K562 (cell line): Measurements from ENCODE around the gene FOS. TPM values are rescaled to one million over a fixed set of nuclear protein-coding genes. Genes with fewer than 3 reads are reported as not detected.

ENCODE experiments used
- ATAC-seq: fragments of 200-7000 bp; cut with Tn5 transposase; 3 replicates; pipeline ENCODE4 v1.9.1; 2020; ENCODE audit warnings: moderate library complexity
- BruUV-seq: library from RNA; stranded (reverse); fragments of 400-500 nt; replicated peaks from 2 replicates; lab custom pipeline; 2021; lab: Mats Ljungman, UMichigan
- CTCF ChIA-PET: fragments of 300-600 bp; formaldehyde crosslinking; extraction: SDS; loops from one replicate; lab custom pipeline; 2021; ENCODE audit warnings: low intra/inter-chr PET ratio; lab: Yijun Ruan, JAX
- POLR2A ChIA-PET: fragments of 300-600, 350-650 bp; sonication (Branson Sonifier 250); formaldehyde crosslinking; extraction: SDS; loops from one replicate; lab custom pipeline; 2021; ENCODE audit warnings: antibody characterized with exemption, inconsistent platforms; lab: Yijun Ruan, JAX
- DNase-seq, 4 experiments: peaks; one replicate each; pipeline versions ENCODE4 v3.0.0 to v3.0.0-alpha.2; 2011 to 2018; ENCODE audit warnings: low spot score in 3 of 4, mixed read lengths in 3 of 4; ENCODE audit errors: extremely low read depth in 1 of 4
- FAIRE-seq: peaks from 2 replicates; lab custom pipeline; 2011; peaks lifted over from hg19 to GRCh38; lab: Jason Lieb, UNC
- H2AFZ ChIP-seq: 2 replicates; pipeline ENCODE4 v1.6.0; 2011; ENCODE audit warnings: low read depth, low read length, control low read depth, inconsistent platforms
- H3K27ac ChIP-seq: fragments of 200-600 bp; 3 replicates; pipeline ENCODE4 v1.8.0; 2011; ENCODE audit warnings: low read depth, mild to moderate bottlenecking, control low read depth, inconsistent platforms, low read length, moderate library complexity, mixed read lengths; ENCODE audit errors: extremely low read depth
- H3K27me3 ChIP-seq, 2 experiments: fragments of 300-600 bp in 1 of 2; 2 replicates in 1 of 2; 3 replicates in 1 of 2; pipeline versions ENCODE4 v1.6.0 to v1.8.0; 2011; ENCODE audit warnings: inconsistent platforms in 2 of 2, low read length in 2 of 2, mild to moderate bottlenecking in 1 of 2, mixed read lengths in 1 of 2, moderate library complexity in 1 of 2; ENCODE audit not compliant: control insufficient read depth in 2 of 2, insufficient read depth in 2 of 2
- H3K36me3 ChIP-seq: fragments of 300-600 bp; 3 replicates; pipeline ENCODE4 v1.8.0; 2011; ENCODE audit warnings: mild to moderate bottlenecking, low read length, inconsistent platforms; ENCODE audit not compliant: control insufficient read depth, insufficient read depth
- H3K4me1 ChIP-seq, 2 experiments: fragments of 200-600 bp in 1 of 2; replicated peaks in 1 of 2; 2 replicates in 1 of 2; 3 replicates in 1 of 2; pipeline versions ENCODE4 v1.5.1 to v1.8.0; 2011; ENCODE audit warnings: inconsistent platforms in 2 of 2, low read length in 2 of 2, mild to moderate bottlenecking in 1 of 2, mixed read lengths in 1 of 2, moderate library complexity in 1 of 2; ENCODE audit not compliant: control insufficient read depth in 2 of 2, insufficient read depth in 2 of 2
- H3K4me2 ChIP-seq: 2 replicates; pipeline ENCODE4 v1.6.1; 2011; ENCODE audit warnings: low read length, control low read depth, inconsistent platforms, mixed read lengths; ENCODE audit not compliant: insufficient read depth
- H3K4me3 ChIP-seq: fragments of 200-600 bp; sonication (generic), shearing (Covaris generic); 2 replicates; pipeline ENCODE4 v1.5.1; 2016; ENCODE audit warnings: control low read depth, inconsistent platforms
- H3K79me2 ChIP-seq: fragments of 200-600 bp; 3 replicates; pipeline ENCODE4 v1.8.0; 2011; ENCODE audit warnings: low read length, inconsistent platforms; ENCODE audit not compliant: control insufficient read depth, insufficient read depth
- H3K9ac ChIP-seq, 2 experiments: 2 replicates each; pipeline versions ENCODE4 v1.6.0 to v1.6.1; 2011; ENCODE audit warnings: low read depth in 2 of 2, low read length in 2 of 2, control low read depth in 1 of 2, inconsistent platforms in 1 of 2, mild to moderate bottlenecking in 1 of 2, mixed read lengths in 1 of 2; ENCODE audit not compliant: insufficient read depth in 1 of 2
- H3K9me1 ChIP-seq: one replicate; pipeline ENCODE4 v1.6.0; 2011; ENCODE audit warnings: inconsistent platforms, mild to moderate bottlenecking, low read length, moderate library complexity; ENCODE audit not compliant: control insufficient read depth, insufficient read depth
- H3K9me3 ChIP-seq: replicated peaks from 2 replicates; pipeline ENCODE4 v1.5.1; 2011; ENCODE audit warnings: low read depth, low read length, inconsistent platforms; ENCODE audit not compliant: control insufficient read depth, insufficient read depth
- H4K20me1 ChIP-seq: replicated peaks from 2 replicates; pipeline ENCODE4 v1.6.1; 2011; ENCODE audit warnings: low read length, inconsistent platforms, mixed read lengths; ENCODE audit not compliant: control insufficient read depth, insufficient read depth
- ARHGAP35 ChIP-seq: fragments of 450-650 bp; IDR thresholded peaks from 2 replicates; pipeline ENCODE4 v1.6.1; 2018; ENCODE audit not compliant: partially characterized antibody
- BCOR ChIP-seq: fragments of 450-650 bp; IDR thresholded peaks from 2 replicates; pipeline ENCODE4 v1.6.1; 2016
- NCOA2 ChIP-seq, 2 experiments: fragments of 450-650 bp; IDR thresholded peaks; 2 replicates each; pipeline ENCODE4 v1.6.1; 2018; ENCODE audit warnings: mild to moderate bottlenecking in 2 of 2, moderate library complexity in 1 of 2; ENCODE audit not compliant: partially characterized antibody in 2 of 2
- RBM17 ChIP-seq: fragments of 200-400 bp; formaldehyde crosslinking; IDR thresholded peaks from 2 replicates; pipeline ENCODE4 v1.6.1; 2017; ENCODE audit warnings: low read depth, mild to moderate bottlenecking, low read length, borderline replicate concordance
- ZNF121 ChIP-seq: sonication (generic); formaldehyde crosslinking; conservative IDR thresholded peaks from 2 replicates; pipeline ENCODE4 v1.8.0; 2022; ENCODE audit warnings: missing genetic modification reagents
- WGBS: fragments of 100-300 bp; shearing (Covaris generic); methylation state at CpG from one replicate; pipeline ENCODE4 v1.1.6; 2016; ENCODE audit warnings: low coverage, mixed read lengths; ENCODE audit not compliant: insufficient coverage; ENCODE audit errors: missing lambda C conversion rate; 5-methylcytosine and 5-hydroxymethylcytosine counted together
- in situ Hi-C: fragments of 300-500 bp; cut with MboI; formaldehyde crosslinking; loops from 4 replicates; pipeline ENCODE4 v1.15.0; 2018; ENCODE audit warnings: inconsistent platforms, mixed read lengths
- intact Hi-C: fragments of 100-400 bp; cut with micrococcal nuclease; formaldehyde crosslinking; loops from 2 replicates; pipeline ENCODE4 v1.14.2; 2022
- polyA plus RNA-seq, 8 experiments: library from polyadenylated mRNA; depleted of rRNA in 4 of 8; stranded (reverse) in 5 of 8; unstranded in 3 of 8; fragments of >200 nt; fragmentation: Nextera tagmentation in 2 of 8; fragmentation: Illumina TruSeq in 1 of 8; extraction: Ambion mirVana in 2 of 8; extraction: Trizol in 1 of 8; gene quantifications; 2 replicates each; pipeline versions ENCODE4 v1.2.1 to v1.2.3, GENCODE V29; 2011 to 2014; ENCODE audit warnings: inconsistent platforms in 1 of 8, missing spikeins in 1 of 8
- total RNA-seq, 7 experiments: library from RNA; depleted of rRNA in 6 of 7; stranded (reverse); fragments of >200 nt in 6 of 7; fragmentation: Illumina TruSeq in 2 of 7; extraction: Trizol in 2 of 7; gene quantifications; 2 replicates each; pipeline versions ENCODE4 v1.2.1 to v1.2.3, GENCODE V29; 2011 to 2021; ENCODE audit warnings: low replicate concordance in 1 of 7
- TF ChIP-seq, protein P1 (sequence below), 2 experiments: fragments of 450-650 bp in 1 of 2; sonication (generic) in 1 of 2; formaldehyde crosslinking in 1 of 2; IDR thresholded peaks in 1 of 2; conservative IDR thresholded peaks in 1 of 2; 2 replicates each; pipeline versions ENCODE4 v1.6.1 to v1.8.1; 2016 to 2023; ENCODE audit warnings: mild to moderate bottlenecking in 2 of 2, moderate library complexity in 2 of 2, inconsistent platforms in 1 of 2, missing genetic modification reagents in 1 of 2

FOS gene
- total and polyA plus RNA-seq, 9 of the 15 experiments (the other 6 are each of a cell fraction or from before 2014, with no cell fraction given), result 0.54 to 13.8 (median 8.9) TPM

DNA sequence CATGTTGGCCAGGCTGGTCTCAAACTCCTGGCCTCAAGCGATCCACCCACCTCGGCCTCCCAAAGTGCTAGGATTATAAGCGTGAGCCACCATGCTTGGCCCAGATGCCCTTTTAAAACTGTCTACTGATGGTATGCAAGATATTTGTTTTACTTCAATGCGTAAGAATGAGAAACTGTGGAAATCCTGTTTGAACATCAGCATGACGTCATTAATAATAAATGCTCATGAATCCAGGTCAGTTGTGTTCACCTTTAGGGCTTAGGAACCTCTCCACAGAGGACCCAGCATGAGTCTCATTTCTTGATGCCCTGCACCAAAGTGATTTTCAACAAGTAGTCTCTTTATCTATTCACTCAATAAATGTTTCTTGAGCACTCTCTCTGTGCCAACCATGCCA lies 34.5 kb upstream of the FOS start (continued):
- TF ChIP-seq, protein P1, sequence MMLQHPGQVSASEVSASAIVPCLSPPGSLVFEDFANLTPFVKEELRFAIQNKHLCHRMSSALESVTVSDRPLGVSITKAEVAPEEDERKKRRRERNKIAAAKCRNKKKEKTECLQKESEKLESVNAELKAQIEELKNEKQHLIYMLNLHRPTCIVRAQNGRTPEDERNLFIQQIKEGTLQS (IDR thresholded peaks at IDR 0.05), result peak; percentile 52
- TF ChIP-seq, protein P1 (CRISPR knock-in tag; conservative IDR thresholded peaks at IDR 0.05), result no peak
- TF ChIP-seq NCOA2 (IDR thresholded peaks at IDR 0.05; ENCODE audit: partially characterized antibody in 2 of 2) (no peak), RBM17 (no peak)
- TF ChIP-seq, all 486 proteins: peak for 2

DNA sequence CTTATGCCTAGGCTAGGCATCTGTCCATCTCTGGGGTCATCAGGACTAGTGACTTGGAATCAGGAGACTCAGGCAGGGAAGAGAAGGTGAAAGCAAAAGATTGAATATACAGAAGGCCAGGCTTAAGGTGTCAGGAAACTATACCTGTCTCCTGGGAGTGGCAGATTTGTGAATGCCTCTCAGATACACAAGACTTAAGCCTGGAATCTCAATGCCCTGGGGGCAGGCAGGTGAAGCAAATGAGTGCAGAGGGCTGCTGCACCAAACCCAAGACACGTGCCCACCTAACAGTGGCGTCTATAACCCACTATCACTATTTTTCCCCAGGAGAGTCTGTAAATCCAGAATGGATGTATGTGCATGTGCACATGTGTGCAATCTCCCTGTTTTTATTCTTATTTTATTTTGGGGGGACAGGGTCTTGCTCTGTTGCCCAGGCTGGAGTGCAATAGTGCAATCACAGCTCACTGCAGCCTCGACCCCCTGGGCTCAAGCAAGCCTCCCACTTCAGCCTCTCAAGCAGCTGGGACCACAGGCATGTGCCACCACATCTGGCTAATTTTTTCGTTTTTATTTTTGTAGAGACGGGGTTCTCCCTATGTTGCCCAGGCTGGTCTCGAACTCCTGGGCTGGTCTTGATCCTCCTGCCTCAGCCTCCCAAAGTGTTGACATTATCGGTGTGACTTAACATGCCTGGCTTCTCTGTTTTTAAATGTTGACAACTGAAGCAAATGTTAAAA lies 31.9 kb upstream of the FOS start:
- FAIRE-seq, result no peak
- H3K27me3 ChIP-seq, result no peaks in the 10 kb centered on the region
- CTCF ChIA-PET, result no interaction called here
- H3K4me2 ChIP-seq, result no peak overlapping the region
- no peak for ATAC-seq
- H3K9ac ChIP-seq, result no peak overlapping the region
- no peaks in the 10 kb centered on the region for H3K9me1 ChIP-seq
- no peak overlapping the region; the same call in 1 of the 2 replicates for H2AFZ ChIP-seq
- H3K4me1 ChIP-seq, result peaks cover 0 to 17% of the 10 kb centered on the region in 2 experiments; a peak in 2 of 5 replicates
- H3K9me3 ChIP-seq, result no peaks in the 10 kb centered on the region
- intact Hi-C loops (no loop called here), in situ Hi-C loops (no loop called here)
- no peaks in the 10 kb centered on the region for H4K20me1 ChIP-seq
- no peak overlapping the region for H3K27ac ChIP-seq
- TF ChIP-seq ARHGAP35 (no peak), ZNF121 (peak; percentile 61; the same call in 1 of the 2 replicates), BCOR (no peak)
- DNase-seq, result no peak
- no peak overlapping the region for H3K4me3 ChIP-seq
- H3K79me2 ChIP-seq, result no peaks in the 10 kb centered on the region
- BruUV-seq, result no TSS peak
- POLR2A ChIA-PET, result interaction anchor here (0.6 to 2.7 kb wide), 3 partner anchors 12 to 194 kb away, joined by 3 to 12 read pairs (median 3); no protein-coding TSS in a partner anchor
- H3K36me3 ChIP-seq, result no peaks in the 10 kb centered on the region
- 59% methylated on average over 4 of the region's 7 CpGs for WGBS
